ENCODE results near the gene PTPN2. TPM values are rescaled to one million over a fixed set of nuclear protein-coding genes. Genes with fewer than 3 reads are reported as not detected.
A peak's percentile ranks its signal among the peaks of the same experiment; 100 is the strongest.

The PTPN2 gene
- total RNA-seq, 2 donors from 2014 or later: 32.2 to 34.3 TPM

- H3K27me3 ChIP-seq: no peaks in the 10 kb centered on the region
- H3K36me3 ChIP-seq: no peaks in the 10 kb centered on the region
- H3K27ac ChIP-seq: no peak overlapping the region
- TF ChIP-seq, protein P1, sequence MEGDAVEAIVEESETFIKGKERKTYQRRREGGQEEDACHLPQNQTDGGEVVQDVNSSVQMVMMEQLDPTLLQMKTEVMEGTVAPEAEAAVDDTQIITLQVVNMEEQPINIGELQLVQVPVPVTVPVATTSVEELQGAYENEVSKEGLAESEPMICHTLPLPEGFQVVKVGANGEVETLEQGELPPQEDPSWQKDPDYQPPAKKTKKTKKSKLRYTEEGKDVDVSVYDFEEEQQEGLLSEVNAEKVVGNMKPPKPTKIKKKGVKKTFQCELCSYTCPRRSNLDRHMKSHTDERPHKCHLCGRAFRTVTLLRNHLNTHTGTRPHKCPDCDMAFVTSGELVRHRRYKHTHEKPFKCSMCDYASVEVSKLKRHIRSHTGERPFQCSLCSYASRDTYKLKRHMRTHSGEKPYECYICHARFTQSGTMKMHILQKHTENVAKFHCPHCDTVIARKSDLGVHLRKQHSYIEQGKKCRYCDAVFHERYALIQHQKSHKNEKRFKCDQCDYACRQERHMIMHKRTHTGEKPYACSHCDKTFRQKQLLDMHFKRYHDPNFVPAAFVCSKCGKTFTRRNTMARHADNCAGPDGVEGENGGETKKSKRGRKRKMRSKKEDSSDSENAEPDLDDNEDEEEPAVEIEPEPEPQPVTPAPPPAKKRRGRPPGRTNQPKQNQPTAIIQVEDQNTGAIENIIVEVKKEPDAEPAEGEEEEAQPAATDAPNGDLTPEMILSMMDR (IDR thresholded peaks at IDR 0.05): no peak
- no peak overlapping the region for H3K4me3 ChIP-seq
- intact Hi-C loops (cut with DNase I): loop anchor here (10.0 kb wide), 1 partner anchor 48 kb away; the partner anchor contains the start of gene PTPN2
- H3K9ac ChIP-seq (ENCODE audit: low read depth in 2 of 2, low read length in 2 of 2): no peak overlapping the region
- no peak for DNase-seq
- no peaks in the 10 kb centered on the region for H3K4me1 ChIP-seq
- H3K9me3 ChIP-seq: no peaks in the 10 kb centered on the region
Measured at GRCh38 chr18:12836551-12836950, 47.5 kb downstream of the PTPN2 start.

- no peaks in the 10 kb centered on the region for H3K36me3 ChIP-seq
Measured at GRCh38 chr18:12828116-12829051, 55.7 kb downstream of the PTPN2 start.

DNA sequence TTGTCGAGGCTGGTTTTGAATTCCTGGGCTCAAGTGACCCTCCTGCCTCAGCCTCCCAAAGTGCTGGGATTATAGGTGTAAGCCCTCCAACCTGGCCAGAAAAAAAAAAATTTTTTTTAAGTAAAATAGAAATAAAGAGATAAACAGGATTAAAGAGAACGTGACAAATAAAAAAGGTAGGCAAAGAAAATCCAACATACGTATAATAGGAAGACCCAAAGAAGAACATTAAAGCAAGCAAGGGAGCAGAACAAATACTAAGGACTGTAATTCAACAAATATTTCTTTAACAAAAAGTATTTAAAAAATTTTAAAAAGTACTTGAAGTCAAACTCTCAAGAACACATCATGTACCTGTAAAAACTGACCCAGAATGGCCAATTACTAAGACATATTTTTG lies 56.4 kb downstream of the PTPN2 start:
- no peaks in the 10 kb centered on the region for H3K27me3 ChIP-seq
- no peak overlapping the region for H3K27ac ChIP-seq
- intact Hi-C loops (cut with DNase I): no loop called here
- no peak overlapping the region for H3K9ac ChIP-seq (ENCODE audit: low read depth in 2 of 2, low read length in 2 of 2)
- no peak for DNase-seq
- H3K9me3 ChIP-seq: no peaks in the 10 kb centered on the region
- H3K4me3 ChIP-seq: no peak overlapping the region
- TF ChIP-seq, protein P1 (IDR thresholded peaks at IDR 0.05): no peak
- H3K36me3 ChIP-seq: no peaks in the 10 kb centered on the region
- no peaks in the 10 kb centered on the region for H3K4me1 ChIP-seq

More at GRCh38 chr18:12828116-12829051, 55.7 kb downstream of the PTPN2 start:
- intact Hi-C loops (cut with DNase I): no loop called here
- no peak overlapping the region for H3K27ac ChIP-seq
- H3K27me3 ChIP-seq: no peaks in the 10 kb centered on the region
- H3K9ac ChIP-seq (ENCODE audit: low read depth in 2 of 2, low read length in 2 of 2): no peak overlapping the region
- no peaks in the 10 kb centered on the region for H3K9me3 ChIP-seq
- DNase-seq: no peak
- TF ChIP-seq, protein P1 (IDR thresholded peaks at IDR 0.05): no peak
- H3K4me3 ChIP-seq: no peak overlapping the region
- H3K4me1 ChIP-seq: no peaks in the 10 kb centered on the region

DNA sequence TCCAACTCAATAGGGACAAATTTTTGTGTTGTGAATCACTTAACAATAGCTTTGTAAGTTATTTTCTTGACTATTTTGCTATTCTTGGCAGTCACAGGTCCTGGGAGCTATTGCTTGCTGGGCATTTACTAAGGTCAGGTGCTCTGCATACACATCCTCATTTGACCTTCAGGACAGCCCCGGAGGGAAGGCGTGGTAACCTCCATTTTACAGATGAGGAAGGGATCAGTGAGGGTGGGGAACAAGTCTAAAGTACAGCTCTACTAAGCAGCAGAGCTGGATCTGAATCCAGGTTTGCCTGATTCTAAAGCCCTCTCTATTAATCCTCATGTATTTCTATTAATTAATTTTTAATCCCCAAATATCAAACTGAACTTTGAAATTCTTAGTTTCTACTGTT lies 58.8 kb downstream of the PTPN2 start:
- no peaks in the 10 kb centered on the region for H3K36me3 ChIP-seq
- intact Hi-C loops (cut with DNase I): no loop called here
- no peaks in the 10 kb centered on the region for H3K9me3 ChIP-seq
- peak; percentile 36 for DNase-seq
- H3K9ac ChIP-seq (ENCODE audit: low read depth in 2 of 2, low read length in 2 of 2): no peak overlapping the region
- no peak overlapping the region for H3K4me3 ChIP-seq
- no peaks in the 10 kb centered on the region for H3K4me1 ChIP-seq
- no peak overlapping the region for H3K27ac ChIP-seq
- no peaks in the 10 kb centered on the region for H3K27me3 ChIP-seq
- TF ChIP-seq, protein P1 (IDR thresholded peaks at IDR 0.05): no peak

- TF ChIP-seq, protein P1 (IDR thresholded peaks at IDR 0.05): no peak
- DNase-seq: no peak
- intact Hi-C loops (cut with DNase I): no loop called here
Measured at GRCh38 chr18:12823892-12824291, 60.1 kb downstream of the PTPN2 start.

More at GRCh38 chr18:12823892-12824291, 60.1 kb downstream of the PTPN2 start:
- no peaks in the 10 kb centered on the region for H3K9me3 ChIP-seq
- H3K9ac ChIP-seq (ENCODE audit: low read depth in 2 of 2, low read length in 2 of 2): no peak overlapping the region
- H3K4me3 ChIP-seq: no peak overlapping the region
- no peaks in the 10 kb centered on the region for H3K4me1 ChIP-seq
- H3K27me3 ChIP-seq: no peaks in the 10 kb centered on the region
- H3K36me3 ChIP-seq: no peaks in the 10 kb centered on the region
- H3K27ac ChIP-seq: no peak overlapping the region
